GM12892 (cell line): ENCODE results near the gene MXI1.
"Not testable (repeated sequence)": the region's sequence is repeated elsewhere in the genome, so short reads cannot be mapped to it uniquely, and the experiment has no call there.

Experiments
- POLR2A ChIP-seq: IDR thresholded peaks from 2 replicates; pipeline ENCODE4 v1.6.1; 2011; ENCODE audit warnings: low read depth, low read length, control low read depth
- POLR2AphosphoS5 ChIP-seq: IDR thresholded peaks from 2 replicates; pipeline ENCODE4 v1.6.1; 2011; ENCODE audit warnings: low read depth, low read length, control low read depth
- TAF1 ChIP-seq: IDR thresholded peaks from 2 replicates; pipeline ENCODE4 v1.6.1; 2011; ENCODE audit warnings: low read depth, mild to moderate bottlenecking, control low read depth, low read length, borderline replicate concordance

DNA sequence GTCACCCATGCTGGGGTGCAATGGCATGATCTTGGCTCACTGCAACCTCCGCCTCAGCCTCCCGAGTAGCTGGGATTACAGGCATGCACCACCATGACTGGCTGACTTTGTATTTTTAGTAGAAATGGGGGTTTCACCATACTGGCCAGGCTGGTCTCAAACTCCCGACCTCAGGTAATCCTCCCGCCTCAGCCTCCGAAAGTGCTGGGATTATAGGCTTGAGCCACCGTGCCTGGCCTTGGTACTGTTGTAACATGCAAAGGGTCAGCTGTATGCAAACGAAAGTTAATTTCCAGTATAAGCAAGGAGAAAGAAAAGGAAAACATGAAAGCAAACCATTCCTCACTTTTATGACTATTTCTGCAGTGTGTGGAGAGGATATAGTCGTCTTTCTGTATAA, 6.4 kb upstream of the MXI1 start:
- not testable (repeated sequence) for TF ChIP-seq POLR2A, POLR2AphosphoS5, TAF1
